Dermis microvascular lymphatic vessel endothelial cell (primary cell): Measurements from ENCODE around the gene THBD. TPM values are rescaled to one million over a fixed set of nuclear protein-coding genes. Genes with fewer than 3 reads are reported as not detected.

ENCODE experiments used
- DNase-seq, 2 donors: peaks; one replicate each; pipeline versions ENCODE4 v3.0.0 to v3.0.0-alpha.2; 2010; ENCODE audit warnings: low read depth in 2 of 2
- total RNA-seq: library from RNA; depleted of rRNA; stranded (reverse); fragments of >200 nt; gene quantifications from 2 replicates; pipeline ENCODE4 v1.2.1, GENCODE V29; 2014

The THBD gene, protein sequence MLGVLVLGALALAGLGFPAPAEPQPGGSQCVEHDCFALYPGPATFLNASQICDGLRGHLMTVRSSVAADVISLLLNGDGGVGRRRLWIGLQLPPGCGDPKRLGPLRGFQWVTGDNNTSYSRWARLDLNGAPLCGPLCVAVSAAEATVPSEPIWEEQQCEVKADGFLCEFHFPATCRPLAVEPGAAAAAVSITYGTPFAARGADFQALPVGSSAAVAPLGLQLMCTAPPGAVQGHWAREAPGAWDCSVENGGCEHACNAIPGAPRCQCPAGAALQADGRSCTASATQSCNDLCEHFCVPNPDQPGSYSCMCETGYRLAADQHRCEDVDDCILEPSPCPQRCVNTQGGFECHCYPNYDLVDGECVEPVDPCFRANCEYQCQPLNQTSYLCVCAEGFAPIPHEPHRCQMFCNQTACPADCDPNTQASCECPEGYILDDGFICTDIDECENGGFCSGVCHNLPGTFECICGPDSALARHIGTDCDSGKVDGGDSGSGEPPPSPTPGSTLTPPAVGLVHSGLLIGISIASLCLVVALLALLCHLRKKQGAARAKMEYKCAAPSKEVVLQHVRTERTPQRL
- 7.7 and 9.6 TPM in 2 replicates for total RNA-seq

DNA sequence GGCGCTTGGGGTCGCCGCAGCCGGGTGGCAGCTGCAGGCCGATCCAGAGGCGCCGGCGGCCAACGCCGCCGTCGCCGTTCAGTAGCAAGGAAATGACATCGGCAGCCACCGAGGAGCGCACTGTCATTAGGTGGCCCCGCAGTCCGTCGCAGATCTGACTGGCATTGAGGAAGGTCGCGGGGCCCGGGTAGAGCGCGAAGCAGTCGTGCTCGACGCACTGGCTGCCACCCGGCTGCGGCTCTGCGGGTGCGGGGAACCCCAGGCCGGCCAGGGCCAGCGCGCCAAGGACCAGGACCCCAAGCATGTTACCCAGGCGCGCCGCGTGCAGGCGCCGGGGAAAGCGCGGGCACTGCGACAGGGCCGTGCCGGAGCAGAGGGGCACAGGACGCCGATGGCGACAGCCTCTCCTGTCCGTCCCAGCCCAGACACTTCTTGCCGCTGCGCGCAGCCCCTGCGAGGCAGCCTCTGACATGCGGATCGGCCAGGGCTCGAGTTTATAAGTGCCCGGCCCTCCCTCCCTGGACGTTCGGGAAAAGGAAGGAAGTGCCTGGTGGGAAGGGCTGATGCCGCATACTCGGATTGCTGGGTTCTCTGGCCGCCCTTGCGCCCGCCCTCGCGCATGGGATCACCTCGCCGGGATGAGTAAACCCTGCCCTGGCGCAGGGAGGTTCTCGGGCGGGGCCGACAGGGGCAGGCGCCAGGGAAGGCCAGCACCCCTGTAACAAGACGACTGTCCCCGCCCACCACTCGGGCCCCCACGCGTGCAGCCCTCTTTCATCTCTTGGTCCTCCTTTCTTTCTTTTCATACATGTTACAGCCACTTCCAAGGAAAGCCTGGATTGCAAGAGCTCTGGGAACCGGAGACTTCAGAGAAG, at the start of gene THBD:
THBD (minus strand) TSS at position 472 of the 875 bp plus-strand sequence; CDS start at position 304, 168 bp downstream.
- DNase-seq, result peak; percentile 75 to 85

DNA sequence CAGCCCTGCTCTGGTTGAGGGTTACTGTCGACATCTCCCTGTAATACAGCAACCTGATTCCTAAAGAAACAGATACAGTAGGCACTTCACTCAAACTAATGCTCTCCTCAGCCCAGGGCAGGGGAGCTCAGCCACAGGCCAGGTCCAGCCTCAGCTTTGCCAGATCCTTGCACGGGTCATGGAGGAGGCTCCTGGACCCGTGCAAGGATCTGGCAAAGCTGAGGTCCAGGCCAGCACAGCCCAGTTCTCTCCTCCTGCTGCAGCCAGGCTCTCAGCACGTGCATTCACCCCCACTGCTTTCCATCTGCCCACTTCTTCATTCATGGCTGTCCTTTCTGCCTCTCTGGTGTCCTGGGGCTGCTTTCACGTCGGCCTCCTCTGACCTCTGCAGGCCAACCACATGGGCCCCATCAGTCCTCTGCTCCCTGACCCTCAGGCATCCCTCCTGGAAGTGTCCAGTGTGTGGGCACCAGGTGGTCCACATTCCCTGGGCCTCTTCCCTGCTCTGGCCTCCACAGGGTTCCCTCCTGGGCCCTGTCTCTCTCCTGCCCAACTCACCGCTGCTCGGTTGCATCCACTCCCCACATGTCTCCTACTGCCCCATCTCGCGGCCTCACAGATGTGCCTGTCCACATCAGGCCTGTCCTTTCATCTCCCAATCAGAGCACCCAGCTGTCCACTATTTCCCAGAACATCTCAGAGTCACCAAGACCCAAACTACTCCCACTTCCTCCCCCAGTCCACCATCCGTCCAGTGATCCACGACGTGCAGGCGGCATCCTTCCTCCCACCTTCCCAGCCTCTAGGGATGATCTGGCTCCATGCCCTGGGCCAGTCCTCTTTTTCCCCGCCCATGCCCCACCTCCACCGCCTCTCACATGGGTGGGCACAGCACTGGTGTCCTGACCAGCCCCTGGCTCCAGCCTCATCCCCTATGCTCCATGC, 48.4 kb upstream of the THBD start:
- DNase-seq, result no peak

DNA sequence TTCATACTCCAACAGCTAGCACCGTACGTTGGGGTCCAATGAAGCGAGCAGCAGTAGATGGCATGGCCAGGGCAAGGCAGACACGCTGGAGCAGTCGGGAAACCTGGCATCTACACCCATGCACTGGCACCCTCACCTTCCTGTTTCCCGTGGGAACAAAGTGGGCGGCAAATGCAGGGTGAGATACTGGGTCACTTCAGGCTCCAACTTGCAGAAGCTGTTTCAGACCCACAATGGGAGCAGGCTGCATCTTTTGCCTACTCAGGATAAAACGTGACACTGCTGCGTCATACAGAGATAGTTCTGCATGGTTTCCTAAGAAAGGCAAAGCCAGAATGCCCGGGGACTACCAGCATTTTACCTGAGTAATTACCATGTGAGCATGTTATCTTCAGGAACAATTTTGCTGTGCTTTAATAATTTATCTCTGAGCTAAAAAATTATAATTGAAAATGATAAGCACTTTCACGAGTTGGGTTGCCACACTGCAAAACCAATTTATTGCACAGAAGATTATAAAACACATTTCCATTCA, 47.6 kb upstream of the THBD start:
- DNase-seq, result no peak

DNA sequence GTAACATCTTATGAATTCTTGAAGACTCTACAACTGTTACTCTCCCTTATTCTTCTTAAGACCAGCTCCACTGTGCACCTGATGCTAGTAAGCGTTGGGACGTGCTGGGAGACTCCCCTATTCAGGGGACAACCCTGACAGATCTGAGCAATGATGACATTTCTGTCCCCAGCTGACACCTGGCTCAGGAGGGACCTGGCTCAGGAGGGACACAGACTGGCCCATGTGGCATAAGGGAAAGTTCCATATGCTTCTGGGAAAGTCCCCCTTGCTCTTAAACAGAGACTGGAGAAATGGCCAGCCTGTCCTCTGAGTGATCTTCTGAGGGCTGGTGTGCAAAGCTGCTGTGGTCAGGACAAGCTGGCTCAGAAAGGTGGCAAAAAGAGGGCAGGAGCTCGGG, 46.6 kb upstream of the THBD start:
- no peak for DNase-seq

DNA sequence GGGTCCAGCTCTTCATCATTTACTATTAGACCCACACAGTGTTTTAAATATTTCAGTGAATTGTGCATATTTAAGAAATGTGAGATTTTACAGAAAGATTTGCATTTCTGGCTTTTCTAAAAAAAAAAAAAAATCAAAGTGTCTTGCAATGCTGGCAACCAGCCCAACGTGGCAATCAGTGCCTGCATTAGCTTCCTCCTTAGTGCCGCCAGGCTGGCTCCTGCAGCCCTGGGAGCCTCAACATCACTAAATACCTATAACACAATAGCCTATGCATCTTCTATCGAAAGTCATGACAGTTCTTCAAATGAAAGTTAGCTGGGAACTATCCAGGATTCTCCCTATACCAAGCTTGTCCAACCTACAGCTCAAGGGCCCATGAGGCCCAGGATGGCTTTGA, 46.0 kb upstream of the THBD start:
- DNase-seq, result no peak

DNA sequence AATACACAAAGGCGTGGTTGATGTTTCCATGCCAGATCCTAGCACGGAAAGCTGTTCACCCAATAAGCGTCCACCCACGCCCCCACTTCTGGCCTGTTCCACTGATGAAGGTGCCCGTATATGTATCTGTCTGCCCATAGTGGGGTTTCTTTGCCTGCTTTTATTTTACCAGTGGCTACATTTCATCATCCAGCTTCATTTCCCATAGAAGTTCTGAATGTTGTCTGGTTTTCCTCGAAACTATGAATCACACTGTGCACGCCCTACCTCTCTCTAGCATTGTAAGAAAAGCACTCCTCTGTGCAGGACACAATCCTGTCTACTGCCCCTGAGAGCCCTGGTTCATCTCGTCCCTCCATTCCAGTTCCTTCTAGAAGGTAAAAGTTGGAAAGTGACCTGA, 45.5 kb upstream of the THBD start:
- peak in 1 of 2 donors; percentile 34 for DNase-seq

DNA sequence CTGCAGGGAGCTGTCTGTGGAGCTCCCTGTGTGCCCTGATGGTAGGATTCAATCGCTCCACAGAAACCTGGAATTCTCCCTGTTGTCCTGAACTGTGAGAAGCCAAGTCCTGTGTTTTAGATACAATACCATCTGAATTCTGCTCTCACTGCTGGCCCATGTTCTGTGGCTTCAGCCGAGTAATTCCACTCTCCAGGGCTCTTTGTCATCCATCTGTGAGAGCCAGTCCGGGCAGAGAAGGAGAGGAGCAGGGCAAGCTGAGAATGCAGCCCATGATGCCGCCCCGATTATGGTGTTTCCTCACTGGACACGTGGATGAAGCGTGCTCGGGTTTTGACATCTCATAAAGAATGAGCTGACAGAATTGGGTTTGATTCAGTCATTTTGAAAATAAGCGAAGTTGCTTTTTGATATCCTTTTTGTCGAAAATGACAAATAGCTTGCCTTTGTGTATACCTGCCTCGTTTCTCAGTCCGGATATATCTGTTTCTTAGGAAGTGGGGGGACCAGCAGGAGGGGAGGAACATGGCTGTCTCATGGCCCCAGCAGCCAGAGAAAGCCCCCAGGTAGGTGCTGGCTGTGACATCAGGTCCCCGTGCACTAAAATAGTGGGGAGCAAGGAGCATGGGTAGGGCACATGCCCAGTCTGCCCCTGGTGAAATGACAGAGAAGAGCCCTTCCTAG, 44.9 kb upstream of the THBD start:
- no peak for DNase-seq

DNA sequence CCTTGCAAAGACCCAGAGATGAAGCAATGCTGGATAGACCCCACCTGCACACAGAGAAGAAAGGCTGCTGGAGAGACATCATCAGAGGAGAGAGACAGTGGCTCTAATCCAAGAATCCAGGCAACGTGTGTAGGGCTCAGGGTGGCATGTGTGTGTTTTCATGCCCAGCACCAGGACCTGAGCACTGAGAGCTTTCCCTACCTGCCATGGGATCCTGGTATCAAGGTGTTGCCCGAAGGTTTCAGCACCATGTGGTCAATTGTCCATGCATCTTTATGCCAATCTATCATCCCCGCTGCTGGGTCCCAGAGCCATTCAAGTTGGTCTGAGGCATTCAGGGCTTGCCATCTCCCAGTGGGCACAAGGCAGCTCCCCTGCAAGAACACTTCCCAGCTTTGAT, 44.1 kb upstream of the THBD start:
- DNase-seq, result no peak

DNA sequence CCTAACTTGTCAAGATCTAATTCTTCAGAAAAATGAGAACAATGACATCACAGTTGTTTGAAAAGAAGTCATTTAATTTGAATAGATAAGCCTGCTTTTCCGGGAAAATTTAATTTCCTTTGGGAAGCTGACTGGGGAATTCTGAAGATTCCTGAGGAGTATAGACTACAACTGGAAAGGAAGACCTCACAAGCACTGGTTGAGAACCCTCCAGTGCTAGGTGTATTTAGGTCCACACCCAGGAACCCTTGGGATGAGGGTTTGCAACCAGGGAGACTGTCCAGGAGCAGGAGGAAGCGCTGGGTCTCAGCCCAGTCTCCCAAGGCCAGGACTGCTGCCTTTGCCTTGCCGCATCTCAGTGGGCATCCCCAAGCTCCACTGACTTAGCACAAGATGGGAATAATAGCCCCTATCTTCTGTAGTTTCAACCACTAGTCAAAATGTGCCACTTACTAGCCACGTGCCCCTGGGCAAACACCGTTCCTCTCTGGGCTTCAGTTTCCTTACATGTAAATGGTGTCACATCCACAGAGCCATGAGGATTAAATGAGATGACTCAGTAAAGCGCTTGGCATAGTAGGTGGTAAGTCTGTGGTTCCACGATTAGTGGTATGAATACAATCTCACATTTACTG, 43.5 kb upstream of the THBD start:
- DNase-seq, result no peak

DNA sequence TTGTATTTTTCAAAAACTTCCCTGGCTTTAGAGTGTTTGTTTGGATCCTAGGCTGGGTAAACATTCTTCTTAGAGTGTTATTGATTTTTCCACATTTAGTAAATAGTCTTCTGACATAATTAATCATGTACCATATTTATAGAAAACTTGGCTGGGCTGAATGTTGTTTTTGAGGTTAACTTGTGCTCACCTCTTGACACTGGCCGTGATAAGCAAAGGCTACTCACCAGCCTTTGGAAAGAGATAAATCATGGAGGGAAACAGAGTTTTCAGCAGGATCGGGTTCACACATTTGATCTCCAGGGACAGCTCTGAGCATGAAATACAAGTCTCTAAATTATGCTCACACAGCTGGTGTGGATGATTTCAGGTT, 42.9 kb upstream of the THBD start:
- peak in 1 of 2 donors; percentile 78 for DNase-seq

DNA sequence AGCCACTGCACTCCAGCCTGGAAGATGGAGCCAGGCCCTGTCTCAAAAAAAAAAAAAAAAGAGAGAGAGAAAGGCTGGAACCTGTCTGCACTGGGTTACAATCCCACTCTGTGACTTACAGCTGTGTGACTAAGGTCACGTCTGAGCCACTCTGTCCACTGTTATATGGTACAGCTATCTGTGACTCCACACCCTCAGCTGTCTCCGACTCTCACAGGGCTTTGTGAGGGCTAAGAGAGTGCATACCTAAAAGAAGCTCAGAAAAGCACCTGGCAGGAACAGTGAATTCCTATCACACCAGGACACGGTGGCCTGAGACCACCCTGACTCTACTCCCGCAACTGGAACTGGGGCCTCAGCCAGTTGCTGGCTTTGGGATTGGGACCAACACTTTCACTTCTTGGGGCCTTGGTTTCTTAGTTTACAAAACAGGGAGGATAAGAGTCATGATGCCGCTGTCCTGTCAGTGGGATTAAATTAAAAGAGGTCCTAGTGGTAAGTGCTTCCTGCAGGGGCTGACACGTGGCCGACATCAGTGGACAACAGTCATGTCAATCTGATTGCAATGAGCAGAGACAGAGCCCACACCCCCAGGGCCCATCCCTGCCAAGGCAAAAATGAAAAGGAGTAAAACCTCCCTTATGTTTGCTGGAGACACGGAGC, 42.4 kb upstream of the THBD start:
- DNase-seq, result peak in 1 of 2 donors; percentile 55

DNA sequence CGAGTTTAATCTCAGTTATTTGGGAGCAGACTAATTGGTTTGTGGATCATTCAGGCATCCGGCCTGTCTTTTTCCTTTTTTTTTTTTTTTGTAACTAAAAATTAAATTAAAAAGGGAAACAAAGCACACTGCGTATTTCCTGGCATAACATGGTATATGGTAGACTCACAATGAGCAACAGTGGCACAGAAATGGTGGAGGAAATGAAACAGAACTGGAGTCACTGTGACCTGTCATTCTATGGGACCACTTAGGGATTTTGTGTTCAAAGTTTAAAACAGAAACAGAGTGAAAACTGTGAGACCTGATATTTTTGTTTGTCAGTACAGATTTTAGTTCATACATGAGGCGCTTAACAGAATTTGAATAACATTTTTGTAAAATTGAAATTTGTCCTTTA, 41.4 kb upstream of the THBD start:
- no peak for DNase-seq

DNA sequence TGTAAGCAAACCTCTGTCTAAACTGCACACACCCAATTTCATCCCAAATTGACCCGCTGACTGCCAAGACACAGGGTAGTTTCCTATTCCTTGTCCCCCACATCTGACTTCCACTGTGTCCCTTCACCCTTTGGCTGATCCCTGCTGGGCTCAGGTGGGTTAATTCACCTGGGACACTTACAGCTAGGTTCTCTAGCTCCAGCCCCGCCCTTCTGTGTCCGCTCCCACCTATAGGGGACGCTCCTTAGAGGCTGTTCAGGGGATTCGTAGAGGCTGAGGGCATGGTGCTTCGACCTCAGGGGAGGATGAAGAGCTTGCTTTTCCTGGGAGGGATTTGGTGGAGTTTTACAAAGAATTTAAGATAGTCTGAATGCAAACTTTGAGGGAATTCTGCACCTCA, 40.7 kb upstream of the THBD start:
- no peak for DNase-seq

DNA sequence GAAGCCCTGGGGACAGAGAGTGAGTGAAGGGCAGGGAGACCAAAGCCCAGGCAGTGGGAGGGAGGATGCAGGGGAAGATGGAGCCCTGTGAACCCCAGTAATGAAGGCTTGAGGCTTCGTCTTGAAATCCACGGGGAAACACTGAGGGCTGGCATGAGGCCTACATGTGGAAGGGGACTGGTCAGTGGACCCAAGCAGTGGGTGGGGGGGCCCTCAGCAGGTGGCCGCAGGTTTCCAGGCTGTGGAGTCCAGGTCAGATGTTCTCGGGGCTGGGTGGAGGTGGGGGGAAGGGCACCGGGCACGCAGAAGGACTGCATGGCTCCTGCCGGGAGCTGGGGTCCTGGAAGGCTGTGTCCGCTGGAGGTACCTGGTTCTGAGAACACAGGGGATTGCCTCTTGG, 39.4 kb upstream of the THBD start:
- DNase-seq, result no peak

DNA sequence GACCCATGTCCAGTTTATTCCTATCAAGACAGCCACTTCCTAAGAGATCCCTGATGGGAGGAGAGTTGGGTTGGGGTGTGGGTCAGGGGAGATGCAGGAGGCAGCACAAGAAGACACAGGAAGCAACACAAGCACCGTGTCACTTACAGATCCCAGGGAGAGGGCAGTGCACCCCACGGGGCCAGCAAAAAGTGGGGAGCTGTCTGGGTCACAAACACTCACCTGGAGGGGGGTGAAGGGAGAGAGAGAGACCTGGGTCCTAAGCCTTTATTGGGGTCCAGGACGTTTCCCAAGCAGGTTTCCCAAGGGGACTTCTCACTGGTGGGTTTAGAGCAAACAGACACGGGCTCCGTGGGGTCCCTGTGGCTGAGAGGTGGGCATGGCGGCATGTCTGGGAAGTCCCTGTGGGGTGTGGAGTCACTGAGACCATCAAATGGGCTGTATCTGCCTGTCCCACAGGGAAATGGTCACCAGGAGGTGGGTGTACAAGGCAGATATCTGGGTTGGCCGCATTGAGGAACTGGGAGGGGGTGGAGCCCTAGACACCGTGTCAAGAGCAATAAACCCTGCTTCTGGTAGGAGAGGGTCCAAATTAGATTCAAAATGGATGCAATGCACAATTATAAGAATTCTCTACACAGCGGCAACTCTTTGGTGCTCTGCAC, 38.2 kb upstream of the THBD start:
- no peak for DNase-seq

DNA sequence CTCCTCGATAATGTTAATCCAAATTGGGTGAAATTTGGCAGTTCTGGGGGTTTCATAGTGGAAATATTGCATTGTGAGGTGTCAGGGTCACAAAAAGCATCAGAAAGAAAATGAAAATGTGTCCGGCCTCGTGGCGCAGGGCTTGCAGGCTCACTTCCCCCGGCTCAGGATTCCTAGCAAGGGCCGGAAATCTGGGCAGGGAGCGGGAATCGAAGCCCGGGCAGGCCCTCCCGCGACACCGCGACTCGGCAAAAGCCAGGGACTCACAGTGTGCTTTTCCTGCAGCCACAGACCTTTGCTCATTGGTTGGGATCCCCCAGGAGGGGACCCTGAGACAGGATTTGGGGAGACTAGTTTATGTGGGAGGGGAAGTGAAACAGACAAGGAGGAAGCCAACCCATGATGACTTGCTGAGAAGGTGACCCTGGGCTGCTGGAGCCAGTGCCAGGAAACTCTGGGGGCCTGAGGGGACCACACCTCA, 37.5 kb upstream of the THBD start:
- peak; percentile 80 to 87 for DNase-seq

DNA sequence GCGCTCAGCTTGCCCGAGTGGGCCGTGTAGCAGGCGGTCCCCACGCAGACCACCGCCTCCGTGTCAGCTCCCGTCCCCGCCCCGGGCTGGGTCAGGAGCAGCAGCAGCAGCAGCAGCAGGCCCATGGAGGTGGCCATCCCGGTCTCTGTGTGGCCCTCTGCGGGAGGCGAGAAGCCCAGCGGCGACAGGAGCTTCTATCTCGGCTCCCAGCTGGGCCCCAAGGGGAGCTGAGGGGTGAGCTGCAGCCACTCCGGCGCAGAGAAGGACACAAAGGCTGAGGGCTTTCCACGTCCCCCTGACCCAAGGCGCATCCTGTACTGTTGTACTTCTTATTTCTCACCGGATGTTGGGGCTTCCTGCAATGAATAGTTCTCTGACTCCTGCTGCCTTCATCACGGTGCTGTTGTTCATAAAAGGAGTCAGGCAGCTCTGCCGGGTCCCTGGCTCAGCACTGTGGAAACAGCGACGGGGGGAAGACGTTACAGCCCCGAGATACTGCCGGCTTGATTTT, 36.6 kb upstream of the THBD start, which contains the start of gene CD93:
CD93 (minus strand) TSS at position 269 of the 511 bp plus-strand sequence; CDS start at position 137, 132 bp downstream.
- DNase-seq, result peak; percentile 64 to 95

DNA sequence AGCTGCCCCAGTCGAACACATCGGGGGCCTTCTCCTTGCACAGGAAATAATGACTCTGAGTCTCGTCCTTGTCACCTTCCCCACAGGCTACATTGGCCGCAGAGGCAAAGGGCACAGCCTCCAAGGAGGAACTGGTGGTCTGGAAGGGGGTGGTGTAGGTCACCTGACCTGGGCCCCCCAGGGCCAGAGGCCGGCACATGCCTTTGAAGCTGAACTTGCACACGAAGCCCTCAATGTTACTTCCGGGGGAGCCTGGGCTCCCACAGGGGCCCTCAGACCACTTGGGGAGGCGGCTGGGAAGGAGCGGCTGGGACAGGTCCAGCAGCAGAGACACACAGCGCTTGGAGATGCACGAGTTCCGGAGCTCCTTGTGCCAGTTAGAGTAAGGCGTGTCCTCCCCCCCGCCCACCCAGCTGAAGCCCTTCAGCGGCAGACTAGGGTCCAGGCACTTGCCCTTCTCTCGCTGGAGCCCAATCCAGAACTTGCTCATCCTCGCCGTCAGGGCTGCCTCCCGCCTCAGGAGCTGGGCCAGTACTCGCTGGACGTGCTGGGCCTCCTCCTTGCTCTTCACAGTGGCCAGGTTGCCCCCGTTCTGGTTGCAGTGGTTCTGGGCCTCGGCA, 36.1 kb upstream of the THBD start:
- DNase-seq, result peak in 1 of 2 donors; percentile 47
